ENCODE data around the gene DHX8.
"Not testable (repeated sequence)": the region's sequence is repeated elsewhere in the genome, so short reads cannot be mapped to it uniquely, and the experiment has no call there.

DHX8 gene

GRCh38 chr17:43483674-43484551 is at the start of gene DHX8:
TSS of gene DHX8 (plus strand) at chr17:43483975. CDS start at chr17:43484038, 63 bp downstream.
- peak; percentile 95 for DNase-seq (ENCODE audit: low read depth)

DNA sequence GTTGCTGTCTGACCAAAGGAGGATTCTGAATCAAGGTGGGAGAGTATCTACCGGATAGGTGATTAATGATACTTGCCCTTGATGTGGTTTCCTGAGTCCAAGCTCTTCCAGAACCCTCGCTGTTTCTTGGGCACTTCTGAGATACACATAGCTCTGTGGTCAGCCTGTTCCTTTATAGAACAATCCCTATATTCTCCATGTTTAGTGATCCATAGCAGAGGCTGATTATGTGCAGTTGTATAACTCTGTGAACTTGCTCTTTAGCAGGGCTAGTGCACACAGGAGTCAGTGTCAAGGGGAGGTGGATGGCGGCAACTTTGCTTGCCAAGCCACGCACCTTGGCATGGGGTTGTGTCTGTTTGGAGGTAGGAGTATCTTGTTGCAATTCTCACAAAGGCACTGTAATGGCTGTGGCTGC is 48.9 kb upstream of the DHX8 start:
- DNase-seq (ENCODE audit: low read depth) = no peak

DNA sequence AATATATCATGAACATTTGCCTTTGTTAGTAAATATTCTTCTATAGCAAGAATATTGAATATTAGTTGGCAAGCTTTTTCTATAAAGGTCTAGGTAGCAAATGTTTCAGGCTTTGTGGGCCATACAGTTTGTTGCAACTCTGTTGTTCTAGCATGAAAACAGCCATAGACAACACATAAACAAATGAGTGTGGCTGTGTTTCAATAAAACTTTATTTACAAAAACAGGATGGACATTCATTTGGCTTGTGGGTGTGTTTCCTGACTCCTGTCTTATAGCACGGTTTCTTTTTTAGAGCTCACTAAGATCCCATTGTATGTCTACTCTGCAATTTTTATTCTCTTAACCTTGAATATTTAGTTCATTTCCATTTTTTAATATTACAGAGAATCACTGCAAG is 46.0 kb upstream of the DHX8 start:
- DNase-seq (ENCODE audit: low read depth) = no peak

GRCh38 chr17:43438626-43439025 is 45.1 kb upstream of the DHX8 start:
- DNase-seq (ENCODE audit: low read depth) = no peak

- DNase-seq (ENCODE audit: low read depth) = no peak
Observed at GRCh38 chr17:43439041-43439440, 44.7 kb upstream of the DHX8 start.

DNA sequence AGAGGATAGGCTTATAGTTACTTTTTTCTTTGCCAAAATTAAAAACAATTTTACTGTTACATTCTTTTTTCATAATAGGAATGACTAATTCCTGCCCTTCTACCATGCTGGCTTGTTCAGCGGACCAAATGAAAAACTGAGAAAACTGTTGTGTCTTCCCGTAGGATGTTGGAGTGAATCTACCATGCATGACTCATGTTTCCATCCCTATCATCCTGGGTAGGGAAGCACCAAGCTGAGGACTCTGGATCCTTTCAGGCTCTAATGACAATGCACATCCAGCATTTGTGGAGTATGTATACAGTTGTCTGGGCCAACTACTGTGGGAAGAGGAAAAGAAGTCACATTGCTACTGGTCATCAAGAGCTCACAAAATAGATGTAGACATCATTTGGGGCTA is 41.1 kb upstream of the DHX8 start:
- no peak for DNase-seq (ENCODE audit: low read depth)

DNA sequence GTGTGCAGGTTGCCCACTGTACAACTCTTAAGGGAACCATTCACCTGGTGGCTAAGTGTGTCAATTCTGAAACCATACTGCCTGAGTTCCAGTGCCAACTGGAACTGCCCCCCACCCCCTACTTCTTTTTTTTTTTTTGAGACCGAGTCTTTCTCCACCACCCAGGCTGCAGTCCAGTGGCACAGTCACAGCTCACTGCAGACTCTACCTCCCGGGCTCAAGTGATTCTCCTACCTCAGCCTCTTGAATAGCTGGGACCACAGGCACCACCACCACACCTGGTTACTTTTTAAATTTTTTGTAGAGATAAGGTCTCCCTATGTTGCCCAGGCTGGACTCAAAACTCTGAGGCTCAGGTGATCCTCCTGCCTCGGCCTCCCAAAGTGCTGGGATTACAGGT is 40.4 kb upstream of the DHX8 start:
- DNase-seq (ENCODE audit: low read depth) = no peak

GRCh38 chr17:43444223-43445008 is 39.4 kb upstream of the DHX8 start:
- DNase-seq (ENCODE audit: low read depth) = no peak

DNA sequence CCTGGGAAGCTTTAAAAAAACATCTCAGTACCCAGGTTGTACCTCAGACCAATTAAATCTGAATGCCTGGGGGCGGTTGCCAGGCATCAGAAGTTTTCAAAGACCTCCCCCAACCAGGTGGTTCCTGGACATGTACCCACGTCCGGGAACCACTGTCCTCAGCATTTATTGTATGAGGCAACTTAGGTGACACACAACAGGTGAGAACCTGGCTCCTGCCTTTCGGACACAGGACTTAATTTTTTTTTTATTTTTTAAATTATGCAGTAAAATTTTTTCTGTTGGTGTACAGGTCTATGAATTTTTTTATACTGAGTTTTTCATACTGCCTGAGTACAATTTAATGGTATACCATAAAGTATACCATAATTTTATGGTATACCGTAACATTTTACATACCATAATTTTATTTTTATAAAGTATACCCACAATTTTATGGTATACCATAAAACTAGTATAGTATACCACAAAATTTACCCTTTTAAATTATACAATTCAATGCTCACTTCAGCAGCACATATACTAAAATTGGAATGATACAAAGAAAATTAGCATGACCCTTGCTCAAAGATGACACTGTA is 38.7 kb upstream of the DHX8 start:
- no peak for DNase-seq (ENCODE audit: low read depth)

- no peak for DNase-seq (ENCODE audit: low read depth)
Observed at GRCh38 chr17:43446773-43447172, 37.0 kb upstream of the DHX8 start.

DNA sequence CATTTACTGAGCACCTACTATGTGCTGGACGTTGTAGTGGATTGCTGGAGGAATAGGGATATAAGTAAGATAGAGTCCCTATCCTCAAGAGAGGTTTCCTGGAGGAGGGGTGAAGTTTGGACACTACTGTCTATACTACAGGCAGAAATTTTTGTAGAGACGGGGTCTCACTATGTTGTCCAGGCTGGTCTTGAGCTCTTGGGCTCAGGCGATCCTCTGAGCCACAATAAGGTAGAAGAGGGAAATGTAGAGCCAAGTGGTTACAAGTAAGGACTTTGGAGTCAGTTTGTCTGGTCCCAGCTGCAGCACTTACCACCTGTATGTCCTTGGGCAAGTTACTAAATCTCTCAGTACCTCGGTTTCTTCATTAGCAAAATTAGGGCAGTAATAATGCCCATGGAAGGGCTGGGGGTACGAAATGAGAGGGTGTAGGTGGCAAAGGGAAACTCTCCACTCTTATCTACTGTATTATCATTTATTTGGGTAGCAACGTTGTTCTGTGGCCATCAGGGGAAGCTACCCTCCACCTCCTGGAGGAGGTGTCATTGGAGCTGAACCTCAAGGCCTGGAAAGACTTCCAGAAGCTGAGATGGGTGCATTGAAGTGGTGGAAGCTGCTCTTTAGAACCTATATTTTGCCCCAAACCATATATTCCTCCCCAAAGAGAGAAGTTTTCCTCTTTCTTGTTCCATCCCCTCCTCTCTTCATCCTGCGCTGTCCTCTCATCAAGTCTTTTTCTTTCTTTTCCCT is 34.9 kb upstream of the DHX8 start:
- no peak for DNase-seq (ENCODE audit: low read depth)

GRCh38 chr17:43449470-43450248 is 34.1 kb upstream of the DHX8 start:
- DNase-seq (ENCODE audit: low read depth) = no peak

DNA sequence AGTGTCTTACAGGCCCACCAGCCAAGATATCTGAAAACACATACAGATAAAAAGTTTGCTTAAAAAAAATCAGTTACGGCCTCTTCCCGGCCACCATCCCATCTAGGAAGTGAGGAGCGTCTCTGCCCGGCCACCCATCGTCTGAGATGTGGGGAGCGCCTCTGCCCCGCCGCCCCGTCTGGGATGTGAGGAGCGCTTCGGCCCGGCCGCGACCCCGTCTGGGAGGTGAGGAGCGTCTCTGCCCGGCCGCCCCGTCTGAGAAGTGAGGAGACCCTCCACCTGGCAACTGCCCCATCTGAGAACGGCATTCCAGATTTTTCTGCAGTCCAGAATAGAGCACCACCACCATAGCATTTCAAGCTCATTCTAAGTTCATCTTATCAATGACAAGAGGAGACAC is 33.0 kb upstream of the DHX8 start:
- not testable (repeated sequence) for DNase-seq (ENCODE audit: low read depth)

DNA sequence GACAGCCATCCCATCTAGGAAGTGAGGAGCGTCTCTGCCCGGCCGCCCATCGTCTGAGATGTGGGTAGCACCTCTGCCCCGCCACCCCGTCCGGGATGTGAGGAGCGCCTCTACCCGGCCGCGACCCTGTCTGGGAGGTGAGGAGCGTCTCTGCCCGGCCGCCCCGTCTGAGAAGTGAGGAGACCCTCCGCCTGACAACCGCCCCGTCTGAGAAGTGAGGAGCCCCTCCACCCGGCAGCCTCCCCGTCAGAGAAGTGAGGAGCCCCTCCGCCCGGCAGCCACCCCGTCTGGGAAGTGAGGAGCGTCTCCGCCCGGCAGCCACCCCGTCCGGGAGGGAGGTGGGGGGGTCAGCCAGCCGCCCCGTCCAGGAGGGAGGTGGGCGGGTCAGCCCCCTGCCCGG is 32.0 kb upstream of the DHX8 start:
- DNase-seq (ENCODE audit: low read depth) = not testable (repeated sequence)

GRCh38 chr17:43453331-43453812 is 30.4 kb upstream of the DHX8 start:
- no peak for DNase-seq (ENCODE audit: low read depth)

DNA sequence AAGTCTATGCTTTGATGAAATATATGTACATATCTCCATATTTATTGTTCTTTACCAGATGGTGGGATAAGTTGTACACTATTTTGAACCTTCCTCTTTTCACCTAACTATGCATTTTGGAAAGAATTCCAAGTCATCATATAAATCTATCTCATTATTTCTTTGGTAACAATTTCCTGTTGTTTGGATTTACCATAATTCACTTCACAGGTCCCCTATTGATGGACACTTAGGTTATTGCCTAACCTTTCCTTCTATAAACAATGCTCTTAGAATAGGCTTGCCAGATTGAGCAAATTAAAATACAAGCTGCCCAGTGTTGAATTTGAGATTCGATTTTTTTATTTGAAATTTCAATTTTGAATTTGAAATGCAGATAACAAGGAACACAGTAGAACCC is 28.9 kb upstream of the DHX8 start:
- no peak for DNase-seq (ENCODE audit: low read depth)

- DNase-seq (ENCODE audit: low read depth) = no peak
Observed at GRCh38 chr17:43456029-43456428, 27.7 kb upstream of the DHX8 start.

DNA sequence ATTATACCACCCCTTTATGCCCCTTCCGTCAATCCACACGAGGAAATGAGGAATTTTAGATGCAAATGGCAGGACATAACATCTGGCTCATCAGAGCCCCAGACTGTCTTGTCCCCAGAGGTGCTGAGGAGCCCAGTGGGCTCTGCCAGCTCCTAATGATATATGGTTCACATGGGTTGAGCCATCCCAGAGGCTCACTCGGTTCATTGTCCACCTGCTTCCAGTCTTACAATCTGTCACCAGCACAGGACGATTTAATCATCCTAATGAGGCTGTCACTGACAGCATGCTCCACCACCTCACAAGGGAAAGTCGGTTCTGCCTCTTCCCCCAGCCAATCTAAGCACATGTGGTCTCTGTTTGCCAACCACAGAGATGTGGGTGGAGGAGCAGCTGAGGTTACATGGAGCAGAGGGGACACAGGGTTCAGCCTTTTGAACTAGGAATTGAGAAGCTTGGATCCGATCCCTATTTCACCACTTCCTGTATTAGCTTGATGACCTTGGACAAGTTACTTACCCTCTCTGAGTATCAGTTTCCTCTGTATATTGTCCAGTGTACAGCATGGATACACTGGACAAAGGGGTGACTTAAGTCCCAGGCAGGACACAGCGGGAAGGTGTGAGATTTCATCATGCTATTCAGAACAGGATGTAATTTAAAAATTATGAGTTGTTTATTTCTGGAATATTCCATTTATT is 27.0 kb upstream of the DHX8 start:
- DNase-seq (ENCODE audit: low read depth) = no peak

GRCh38 chr17:43457362-43457692 is 26.4 kb upstream of the DHX8 start:
- DNase-seq (ENCODE audit: low read depth) = no peak

GRCh38 chr17:43459878-43460277 is 23.9 kb upstream of the DHX8 start:
- DNase-seq (ENCODE audit: low read depth) = not testable (repeated sequence)

DNA sequence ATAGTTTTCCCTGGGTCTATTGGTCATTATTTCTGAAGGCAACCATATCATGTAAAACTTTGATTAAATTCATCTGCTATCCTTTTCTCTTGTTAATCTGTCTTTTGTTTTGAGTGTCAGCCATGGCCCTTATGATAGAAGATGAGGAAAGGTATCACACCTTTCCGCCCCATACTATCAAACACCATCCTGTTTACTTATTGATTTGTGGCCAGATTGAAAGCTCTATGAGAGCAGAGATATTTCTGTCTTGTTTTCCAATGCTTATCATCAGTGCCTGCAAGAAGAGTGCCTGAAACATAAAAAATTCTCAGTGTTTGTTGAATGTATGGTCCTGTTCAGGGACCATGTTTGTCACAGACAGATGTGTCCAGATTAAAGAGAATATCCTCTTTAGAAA is 22.6 kb upstream of the DHX8 start:
- no peak for DNase-seq (ENCODE audit: low read depth)
